ENCODE results near the gene PDE3B. TPM values are rescaled to one million over a fixed set of nuclear protein-coding genes. Genes with fewer than 3 reads are reported as not detected.

PDE3B gene
- total and polyA plus RNA-seq, 9 of the 15 experiments (the other 6 are each of a cell fraction or from before 2014, with no cell fraction given): 2.3 to 22.5 (median 12.2) TPM

DNA sequence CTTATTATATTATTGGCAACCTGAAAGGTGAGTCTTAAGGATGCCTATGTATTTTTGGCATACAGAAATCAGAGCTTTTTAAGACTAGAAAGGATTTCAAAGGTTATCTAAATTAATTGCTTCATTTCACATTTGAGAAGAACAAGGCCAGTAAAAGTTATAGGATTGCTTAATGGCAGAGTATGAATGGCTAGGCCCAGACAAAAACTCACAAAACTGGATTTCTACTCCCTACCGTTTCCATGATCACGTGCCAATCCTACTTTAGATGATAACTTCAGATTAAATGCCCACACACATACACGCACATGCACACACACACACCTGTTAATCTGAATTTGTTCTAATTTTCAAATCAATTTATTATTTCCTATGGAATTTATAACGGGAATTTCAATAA, 1.8 kb upstream of the PDE3B start:
- peak; percentile 20 for TF ChIP-seq POLR2B (IDR thresholded peaks at IDR 0.05; ENCODE audit: low read depth, partially characterized antibody)
- no peak for TF ChIP-seq C11orf30 (IDR thresholded peaks at IDR 0.05; ENCODE audit: low read depth)
- no peak for TF ChIP-seq JUNB (CRISPR knock-in tag; conservative IDR thresholded peaks at IDR 0.05)
- TF ChIP-seq TAF7 (tag; IDR thresholded peaks at IDR 0.05): no peak
- peak; percentile 42; the same call in 1 of the 2 replicates for TF ChIP-seq BHLHE40 (IDR thresholded peaks at IDR 0.05; ENCODE audit: low read length)
- ChIA-PET CTCF (ENCODE audit: low intra/inter-chr PET ratio) (no interaction called here), POLR2A (interaction anchor here (2.1 to 2.5 kb wide), 2 partner anchors 14 to 122 kb away, joined by 4 to 7 read pairs; partner anchors contain the start of gene PSMA1)
- Histone ChIP-seq H3K4me2 (ENCODE audit: insufficient read depth, low read length) (peak overlapping the region; percentile 88), H3K79me2 (ENCODE audit: control insufficient read depth, insufficient read depth, low read length) (peaks cover 97% of the 10 kb centered on the region), H3K27me3 (ENCODE audit: control insufficient read depth in 2 of 2, insufficient read depth in 2 of 2, low read length in 2 of 2) (no peaks in the 10 kb centered on the region), H4K20me1 (replicated peaks; ENCODE audit: control insufficient read depth, insufficient read depth, low read length) (peaks cover 10% of the 10 kb centered on the region), H3K9me1 (ENCODE audit: control insufficient read depth, insufficient read depth, low read length) (no peaks in the 10 kb centered on the region), H3K9me3 (replicated peaks; ENCODE audit: control insufficient read depth, insufficient read depth, low read depth, low read length) (peaks cover 8% of the 10 kb centered on the region; the same call in 1 of the 2 replicates), H3K9ac (ENCODE audit: insufficient read depth in 1 of 2, low read depth in 2 of 2, low read length in 2 of 2) (peak overlapping the region in 1 of 2 experiments; percentile 80; a peak in 2 of 4 replicates), H3K4me1 (replicated peaks in 1 of 2; ENCODE audit: control insufficient read depth in 2 of 2, insufficient read depth in 2 of 2, low read length in 2 of 2) (peaks cover 16 to 17% of the 10 kb centered on the region in 2 experiments; a peak in 4 of 5 replicates), H3K4me3 (peak overlapping the region; percentile 77; the same call in 1 of the 2 replicates), H3K36me3 (ENCODE audit: control insufficient read depth, insufficient read depth, low read length) (peaks cover 44% of the 10 kb centered on the region), H2AFZ (ENCODE audit: low read depth, low read length) (no peak overlapping the region), H3K27ac (ENCODE audit: extremely low read depth, low read depth, low read length) (no peak overlapping the region; the same call in 2 of the 3 replicates)
- no peak for DNase-seq (ENCODE audit: extremely low read depth in 1 of 4, low spot score in 3 of 4)
- no peak for ATAC-seq
- in situ Hi-C loops (cut with MboI): loop anchor here (10.0 kb wide), 1 partner anchor 253 kb away; the partner anchor contains the start of gene CYP2R1
- 17% methylated on average over 4 of the region's 4 CpGs for WGBS (ENCODE audit: insufficient coverage, low coverage, missing lambda C conversion rate)
- no TSS peak for BruUV-seq (replicated peaks)
- intact Hi-C loops (cut with micrococcal nuclease): loop anchor here (5.0 kb wide), 5 partner anchors 104 to 266 kb away; partner anchors contain the start of genes CYP2R1 and PSMA1
- no peak for FAIRE-seq

DNA sequence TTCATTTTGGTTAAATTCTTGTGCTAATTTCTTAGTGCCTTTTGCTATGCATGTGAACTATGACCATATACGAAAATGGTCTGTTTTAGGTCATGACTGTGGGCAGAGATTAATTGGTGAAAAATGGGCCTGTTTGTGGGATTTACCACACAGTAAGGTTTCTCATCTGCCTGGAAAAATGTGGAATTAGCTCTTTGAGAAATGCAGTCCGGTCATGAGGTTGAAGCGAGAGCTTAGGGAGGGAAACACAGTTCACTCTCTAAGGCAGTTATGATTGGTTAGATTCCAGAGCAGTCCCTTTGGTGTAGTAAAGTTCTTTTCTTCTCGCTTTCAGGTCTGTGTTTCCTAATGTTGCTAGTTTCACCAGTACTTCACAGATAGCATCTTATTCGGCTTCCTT, 1.2 kb upstream of the PDE3B start:
- ChIA-PET POLR2A (interaction anchor here (0.7 to 2.1 kb wide), 3 partner anchors 13 to 266 kb away, joined by 3 to 4 read pairs (median 4); partner anchors contain the start of gene PSMA1), CTCF (ENCODE audit: low intra/inter-chr PET ratio) (no interaction called here)
- in situ Hi-C loops (cut with MboI) (loop anchor here (10.0 kb wide), 1 partner anchor 252 kb away; the partner anchor contains the start of gene CYP2R1), intact Hi-C loops (cut with micrococcal nuclease) (loop anchor here (5.0 kb wide), 5 partner anchors 105 to 265 kb away; partner anchors contain the start of genes CYP2R1 and PSMA1)
- Histone ChIP-seq H3K9ac (ENCODE audit: insufficient read depth in 1 of 2, low read depth in 2 of 2, low read length in 2 of 2) (peak overlapping the region; percentile 21 to 80; a peak in 3 of 4 replicates), H4K20me1 (replicated peaks; ENCODE audit: control insufficient read depth, insufficient read depth, low read length) (peaks cover 10% of the 10 kb centered on the region), H3K4me2 (ENCODE audit: insufficient read depth, low read length) (peak overlapping the region; percentile 88), H3K4me1 (replicated peaks in 1 of 2; ENCODE audit: control insufficient read depth in 2 of 2, insufficient read depth in 2 of 2, low read length in 2 of 2) (peaks cover 16 to 17% of the 10 kb centered on the region in 2 experiments; a peak in 4 of 5 replicates), H3K9me1 (ENCODE audit: control insufficient read depth, insufficient read depth, low read length) (no peaks in the 10 kb centered on the region), H3K36me3 (ENCODE audit: control insufficient read depth, insufficient read depth, low read length) (peaks cover 38% of the 10 kb centered on the region), H2AFZ (ENCODE audit: low read depth, low read length) (peak overlapping the region; percentile 83), H3K4me3 (peak overlapping the region; percentile 77), H3K9me3 (replicated peaks; ENCODE audit: control insufficient read depth, insufficient read depth, low read depth, low read length) (peaks cover 4% of the 10 kb centered on the region; the same call in 1 of the 2 replicates), H3K27ac (ENCODE audit: extremely low read depth, low read depth, low read length) (peak overlapping the region; percentile 92), H3K27me3 (ENCODE audit: control insufficient read depth in 2 of 2, insufficient read depth in 2 of 2, low read length in 2 of 2) (no peaks in the 10 kb centered on the region), H3K79me2 (ENCODE audit: control insufficient read depth, insufficient read depth, low read length) (peaks cover 97% of the 10 kb centered on the region)
- 11% methylated on average over 5 of the region's 5 CpGs for WGBS (ENCODE audit: insufficient coverage, low coverage, missing lambda C conversion rate)
- DNase-seq (ENCODE audit: extremely low read depth in 1 of 4, low spot score in 3 of 4): peak in 2 of 4 experiments; percentile 47 to 51
- TSS peak; percentile 58 for BruUV-seq (replicated peaks)
- ATAC-seq: no peak
- FAIRE-seq: peak; percentile 65
- TF ChIP-seq RFX1 (IDR thresholded peaks at IDR 0.05): no peak
- TF ChIP-seq, protein P1, sequence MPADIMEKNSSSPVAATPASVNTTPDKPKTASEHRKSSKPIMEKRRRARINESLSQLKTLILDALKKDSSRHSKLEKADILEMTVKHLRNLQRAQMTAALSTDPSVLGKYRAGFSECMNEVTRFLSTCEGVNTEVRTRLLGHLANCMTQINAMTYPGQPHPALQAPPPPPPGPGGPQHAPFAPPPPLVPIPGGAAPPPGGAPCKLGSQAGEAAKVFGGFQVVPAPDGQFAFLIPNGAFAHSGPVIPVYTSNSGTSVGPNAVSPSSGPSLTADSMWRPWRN (IDR thresholded peaks at IDR 0.05; ENCODE audit: low read depth): no peak
- TF ChIP-seq IRF1 (CRISPR knock-in tag; IDR thresholded peaks at IDR 0.05; ENCODE audit: borderline replicate concordance): no peak
- TF ChIP-seq CCAR2 (IDR thresholded peaks at IDR 0.05; ENCODE audit: low read depth, low read length): no peak
- TF ChIP-seq ZNF165 (CRISPR knock-in tag; IDR thresholded peaks at IDR 0.05; ENCODE audit: borderline replicate concordance): no peak
- TF ChIP-seq FOXA3 (CRISPR knock-in tag; conservative IDR thresholded peaks at IDR 0.05 in 1 of 2, IDR thresholded peaks at IDR 0.05 in 1 of 2): peak in 1 of 2 experiments; percentile 20; a peak in 1 of 4 replicates
- TF ChIP-seq, protein P2, sequence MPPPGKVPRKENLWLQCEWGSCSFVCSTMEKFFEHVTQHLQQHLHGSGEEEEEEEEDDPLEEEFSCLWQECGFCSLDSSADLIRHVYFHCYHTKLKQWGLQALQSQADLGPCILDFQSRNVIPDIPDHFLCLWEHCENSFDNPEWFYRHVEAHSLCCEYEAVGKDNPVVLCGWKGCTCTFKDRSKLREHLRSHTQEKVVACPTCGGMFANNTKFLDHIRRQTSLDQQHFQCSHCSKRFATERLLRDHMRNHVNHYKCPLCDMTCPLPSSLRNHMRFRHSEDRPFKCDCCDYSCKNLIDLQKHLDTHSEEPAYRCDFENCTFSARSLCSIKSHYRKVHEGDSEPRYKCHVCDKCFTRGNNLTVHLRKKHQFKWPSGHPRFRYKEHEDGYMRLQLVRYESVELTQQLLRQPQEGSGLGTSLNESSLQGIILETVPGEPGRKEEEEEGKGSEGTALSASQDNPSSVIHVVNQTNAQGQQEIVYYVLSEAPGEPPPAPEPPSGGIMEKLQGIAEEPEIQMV (tag; conservative IDR thresholded peaks at IDR 0.05; ENCODE audit: low read depth): no peak

Measured in K562 (cell line).